ENCODE measurements around the gene GPR87.

DNA sequence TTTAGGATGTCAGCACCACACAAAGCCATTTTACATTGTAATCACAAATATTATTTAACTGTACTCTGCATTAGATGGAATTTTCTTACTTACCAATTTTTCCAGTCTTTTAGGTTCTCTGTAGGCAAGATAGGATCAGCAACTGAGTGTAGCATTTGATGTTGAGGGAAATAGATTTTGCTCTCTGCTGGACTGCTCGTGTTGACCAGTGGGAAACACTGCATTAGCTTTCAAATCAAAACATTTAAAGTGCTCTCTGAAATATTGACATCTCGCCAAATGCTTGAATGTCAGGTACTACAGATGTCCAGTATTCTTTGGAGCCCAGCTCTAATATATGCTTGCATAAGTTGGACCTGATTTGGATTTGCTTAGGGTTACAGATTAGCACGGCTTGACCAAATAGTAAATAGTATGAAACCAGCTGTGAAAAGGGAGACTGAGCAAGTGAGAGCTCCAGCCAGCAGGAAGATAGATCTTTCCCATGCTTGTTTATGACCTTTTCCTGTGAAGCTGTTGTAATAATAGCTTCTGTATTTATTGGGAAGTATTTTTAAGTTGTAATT is 67.8 kb downstream of the GPR87 start:
- TF ChIP-seq, protein P1, sequence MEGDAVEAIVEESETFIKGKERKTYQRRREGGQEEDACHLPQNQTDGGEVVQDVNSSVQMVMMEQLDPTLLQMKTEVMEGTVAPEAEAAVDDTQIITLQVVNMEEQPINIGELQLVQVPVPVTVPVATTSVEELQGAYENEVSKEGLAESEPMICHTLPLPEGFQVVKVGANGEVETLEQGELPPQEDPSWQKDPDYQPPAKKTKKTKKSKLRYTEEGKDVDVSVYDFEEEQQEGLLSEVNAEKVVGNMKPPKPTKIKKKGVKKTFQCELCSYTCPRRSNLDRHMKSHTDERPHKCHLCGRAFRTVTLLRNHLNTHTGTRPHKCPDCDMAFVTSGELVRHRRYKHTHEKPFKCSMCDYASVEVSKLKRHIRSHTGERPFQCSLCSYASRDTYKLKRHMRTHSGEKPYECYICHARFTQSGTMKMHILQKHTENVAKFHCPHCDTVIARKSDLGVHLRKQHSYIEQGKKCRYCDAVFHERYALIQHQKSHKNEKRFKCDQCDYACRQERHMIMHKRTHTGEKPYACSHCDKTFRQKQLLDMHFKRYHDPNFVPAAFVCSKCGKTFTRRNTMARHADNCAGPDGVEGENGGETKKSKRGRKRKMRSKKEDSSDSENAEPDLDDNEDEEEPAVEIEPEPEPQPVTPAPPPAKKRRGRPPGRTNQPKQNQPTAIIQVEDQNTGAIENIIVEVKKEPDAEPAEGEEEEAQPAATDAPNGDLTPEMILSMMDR (IDR thresholded peaks at IDR 0.05; ENCODE audit: poor library complexity) = no peak
- no peak for TF ChIP-seq EZH2phosphoT487 (IDR thresholded peaks at IDR 0.05; ENCODE audit: low read depth, severe bottlenecking, unreplicated experiment)
